HCT116 (cell line): Measurements from ENCODE around the gene AS3MT.
"Not testable (repeated sequence)": the region's sequence is repeated elsewhere in the genome, so short reads cannot be mapped to it uniquely, and the experiment has no call there.

ENCODE experiments used
- ATF3 ChIP-seq: IDR thresholded peaks from 2 replicates; pipeline ENCODE4 v1.6.1; 2012
- CBX3 ChIP-seq: IDR thresholded peaks from 2 replicates; pipeline ENCODE4 v1.6.1; 2012; ENCODE audit warnings: low read depth
- CEBPB ChIP-seq: IDR thresholded peaks from 2 replicates; pipeline ENCODE4 v1.6.1; 2012; ENCODE audit warnings: low read depth
- EZH2 ChIP-seq: fragments of 200-600 bp; sonication (generic); IDR thresholded peaks from 2 replicates; pipeline ENCODE4 v1.6.1; 2017; ENCODE audit warnings: antibody characterized with exemption, mixed run types
- JUND ChIP-seq: IDR thresholded peaks from 2 replicates; pipeline ENCODE4 v1.6.1; 2012
- POLR2A ChIP-seq: IDR thresholded peaks from 2 replicates; pipeline ENCODE4 v1.7.0; 2011; ENCODE audit warnings: borderline replicate concordance; ENCODE audit not compliant: insufficient read depth, insufficient read length; ENCODE audit errors: extremely low read depth
- RAD21 ChIP-seq: IDR thresholded peaks from 2 replicates; pipeline ENCODE4 v1.6.1; 2012; ENCODE audit warnings: low read depth, mild to moderate bottlenecking
- SIN3A ChIP-seq: IDR thresholded peaks from 2 replicates; pipeline ENCODE4 v1.6.1; 2012; ENCODE audit warnings: low read depth
- SP1 ChIP-seq: IDR thresholded peaks from 2 replicates; pipeline ENCODE4 v1.6.1; 2012; ENCODE audit warnings: low read depth
- ZNF274 ChIP-seq: fragments of 200-500 bp; sonication (Bioruptor generic); IDR thresholded peaks from 2 replicates; pipeline ENCODE4 v1.6.1; 2014; ENCODE audit warnings: mild to moderate bottlenecking, low read depth, low read length, inconsistent platforms
- TF ChIP-seq, protein P1 (sequence below), 3 experiments: fragments of 200-600 bp in 1 of 3; sonication (generic) in 1 of 3; IDR thresholded peaks in 2 of 3; conservative IDR thresholded peaks in 1 of 3; 2 replicates each; pipeline ENCODE4 v1.5.1; 2012 to 2017; ENCODE audit warnings: low read depth in 2 of 3, low read length in 2 of 3, antibody characterized with exemption in 1 of 3, borderline replicate concordance in 1 of 3, control low read depth in 1 of 3, mild to moderate bottlenecking in 1 of 3, mixed read lengths in 1 of 3, mixed run types in 1 of 3, moderate library complexity in 1 of 3; ENCODE audit not compliant: insufficient read depth in 1 of 3
- TF ChIP-seq, protein P2 (sequence below): IDR thresholded peaks from 2 replicates; pipeline ENCODE4 v1.6.1; 2012; ENCODE audit warnings: low read depth
- TF ChIP-seq, protein P3 (sequence below): IDR thresholded peaks from 2 replicates; pipeline ENCODE4 v1.6.1; 2012
- TF ChIP-seq, protein P4 (sequence below): IDR thresholded peaks from 2 replicates; pipeline ENCODE4 v1.6.1; 2011; ENCODE audit warnings: mild to moderate bottlenecking, low read length, moderate library complexity; ENCODE audit not compliant: insufficient replicate concordance; ENCODE audit errors: extremely low read depth

GRCh38 chr10:102820008-102820407 lies 49.3 kb upstream of the AS3MT start:
- TF ChIP-seq, protein P1, sequence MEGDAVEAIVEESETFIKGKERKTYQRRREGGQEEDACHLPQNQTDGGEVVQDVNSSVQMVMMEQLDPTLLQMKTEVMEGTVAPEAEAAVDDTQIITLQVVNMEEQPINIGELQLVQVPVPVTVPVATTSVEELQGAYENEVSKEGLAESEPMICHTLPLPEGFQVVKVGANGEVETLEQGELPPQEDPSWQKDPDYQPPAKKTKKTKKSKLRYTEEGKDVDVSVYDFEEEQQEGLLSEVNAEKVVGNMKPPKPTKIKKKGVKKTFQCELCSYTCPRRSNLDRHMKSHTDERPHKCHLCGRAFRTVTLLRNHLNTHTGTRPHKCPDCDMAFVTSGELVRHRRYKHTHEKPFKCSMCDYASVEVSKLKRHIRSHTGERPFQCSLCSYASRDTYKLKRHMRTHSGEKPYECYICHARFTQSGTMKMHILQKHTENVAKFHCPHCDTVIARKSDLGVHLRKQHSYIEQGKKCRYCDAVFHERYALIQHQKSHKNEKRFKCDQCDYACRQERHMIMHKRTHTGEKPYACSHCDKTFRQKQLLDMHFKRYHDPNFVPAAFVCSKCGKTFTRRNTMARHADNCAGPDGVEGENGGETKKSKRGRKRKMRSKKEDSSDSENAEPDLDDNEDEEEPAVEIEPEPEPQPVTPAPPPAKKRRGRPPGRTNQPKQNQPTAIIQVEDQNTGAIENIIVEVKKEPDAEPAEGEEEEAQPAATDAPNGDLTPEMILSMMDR (IDR thresholded peaks at IDR 0.05 in 2 of 3, conservative IDR thresholded peaks at IDR 0.05 in 1 of 3; ENCODE audit: borderline replicate concordance in 1 of 3, insufficient read depth in 1 of 3, low read depth in 2 of 3, low read length in 2 of 3) = not testable (repeated sequence)
- not testable (repeated sequence) for TF ChIP-seq RAD21, CEBPB, SIN3A, ZNF274, ATF3, SP1, POLR2A, CBX3, EZH2, JUND
- TF ChIP-seq, protein P2, sequence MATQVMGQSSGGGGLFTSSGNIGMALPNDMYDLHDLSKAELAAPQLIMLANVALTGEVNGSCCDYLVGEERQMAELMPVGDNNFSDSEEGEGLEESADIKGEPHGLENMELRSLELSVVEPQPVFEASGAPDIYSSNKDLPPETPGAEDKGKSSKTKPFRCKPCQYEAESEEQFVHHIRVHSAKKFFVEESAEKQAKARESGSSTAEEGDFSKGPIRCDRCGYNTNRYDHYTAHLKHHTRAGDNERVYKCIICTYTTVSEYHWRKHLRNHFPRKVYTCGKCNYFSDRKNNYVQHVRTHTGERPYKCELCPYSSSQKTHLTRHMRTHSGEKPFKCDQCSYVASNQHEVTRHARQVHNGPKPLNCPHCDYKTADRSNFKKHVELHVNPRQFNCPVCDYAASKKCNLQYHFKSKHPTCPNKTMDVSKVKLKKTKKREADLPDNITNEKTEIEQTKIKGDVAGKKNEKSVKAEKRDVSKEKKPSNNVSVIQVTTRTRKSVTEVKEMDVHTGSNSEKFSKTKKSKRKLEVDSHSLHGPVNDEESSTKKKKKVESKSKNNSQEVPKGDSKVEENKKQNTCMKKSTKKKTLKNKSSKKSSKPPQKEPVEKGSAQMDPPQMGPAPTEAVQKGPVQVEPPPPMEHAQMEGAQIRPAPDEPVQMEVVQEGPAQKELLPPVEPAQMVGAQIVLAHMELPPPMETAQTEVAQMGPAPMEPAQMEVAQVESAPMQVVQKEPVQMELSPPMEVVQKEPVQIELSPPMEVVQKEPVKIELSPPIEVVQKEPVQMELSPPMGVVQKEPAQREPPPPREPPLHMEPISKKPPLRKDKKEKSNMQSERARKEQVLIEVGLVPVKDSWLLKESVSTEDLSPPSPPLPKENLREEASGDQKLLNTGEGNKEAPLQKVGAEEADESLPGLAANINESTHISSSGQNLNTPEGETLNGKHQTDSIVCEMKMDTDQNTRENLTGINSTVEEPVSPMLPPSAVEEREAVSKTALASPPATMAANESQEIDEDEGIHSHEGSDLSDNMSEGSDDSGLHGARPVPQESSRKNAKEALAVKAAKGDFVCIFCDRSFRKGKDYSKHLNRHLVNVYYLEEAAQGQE = not testable (repeated sequence)
- TF ChIP-seq, protein P3, sequence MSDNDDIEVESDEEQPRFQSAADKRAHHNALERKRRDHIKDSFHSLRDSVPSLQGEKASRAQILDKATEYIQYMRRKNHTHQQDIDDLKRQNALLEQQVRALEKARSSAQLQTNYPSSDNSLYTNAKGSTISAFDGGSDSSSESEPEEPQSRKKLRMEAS = not testable (repeated sequence)
- TF ChIP-seq, protein P4, sequence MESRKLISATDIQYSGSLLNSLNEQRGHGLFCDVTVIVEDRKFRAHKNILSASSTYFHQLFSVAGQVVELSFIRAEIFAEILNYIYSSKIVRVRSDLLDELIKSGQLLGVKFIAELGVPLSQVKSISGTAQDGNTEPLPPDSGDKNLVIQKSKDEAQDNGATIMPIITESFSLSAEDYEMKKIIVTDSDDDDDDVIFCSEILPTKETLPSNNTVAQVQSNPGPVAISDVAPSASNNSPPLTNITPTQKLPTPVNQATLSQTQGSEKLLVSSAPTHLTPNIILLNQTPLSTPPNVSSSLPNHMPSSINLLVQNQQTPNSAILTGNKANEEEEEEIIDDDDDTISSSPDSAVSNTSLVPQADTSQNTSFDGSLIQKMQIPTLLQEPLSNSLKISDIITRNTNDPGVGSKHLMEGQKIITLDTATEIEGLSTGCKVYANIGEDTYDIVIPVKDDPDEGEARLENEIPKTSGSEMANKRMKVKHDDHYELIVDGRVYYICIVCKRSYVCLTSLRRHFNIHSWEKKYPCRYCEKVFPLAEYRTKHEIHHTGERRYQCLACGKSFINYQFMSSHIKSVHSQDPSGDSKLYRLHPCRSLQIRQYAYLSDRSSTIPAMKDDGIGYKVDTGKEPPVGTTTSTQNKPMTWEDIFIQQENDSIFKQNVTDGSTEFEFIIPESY = not testable (repeated sequence)
